Adrenal gland (tissue), 12 donors: ENCODE measurements around the gene HGS. TPM values are rescaled to one million over a fixed set of nuclear protein-coding genes. Genes with fewer than 3 reads are reported as not detected.

Experiments
- DNase-seq, 7 donors: peaks; one replicate each; pipeline ENCODE4 v3.0.0-alpha.2; 2019 to 2020
- H3K27ac ChIP-seq, 5 donors: fragments of 200-600 bp; sonication (generic) in 4 of 5; 1 replicate in 3 of 5; 2 replicates in 2 of 5; pipeline versions ENCODE4 v1.5.1 to v1.8.0; 2016 to 2020; ENCODE audit warnings: mild to moderate bottlenecking in 1 of 5
- H3K27me3 ChIP-seq: fragments of 200-600 bp; 2 replicates; pipeline ENCODE4 v1.8.0; 2021
- H3K36me3 ChIP-seq, 2 donors: fragments of 200-600 bp; replicated peaks in 1 of 2; 1 replicate in 1 of 2; 2 replicates in 1 of 2; pipeline versions ENCODE4 v1.5.1 to v1.8.0; 2018 to 2022
- H3K4me1 ChIP-seq, 2 donors: fragments of 200-600 bp; replicated peaks in 1 of 2; 1 replicate in 1 of 2; 2 replicates in 1 of 2; pipeline versions ENCODE4 v1.5.1 to v1.8.0; 2018 to 2021
- H3K4me3 ChIP-seq, 4 donors: fragments of 200-600 bp; sonication (generic) in 3 of 4; one replicate each; pipeline ENCODE4 v1.5.1; 2016 to 2018
- H3K9me3 ChIP-seq, 3 donors: fragments of 200-600 bp; sonication (generic) in 1 of 3; replicated peaks in 1 of 3; 1 replicate in 2 of 3; 2 replicates in 1 of 3; pipeline versions ENCODE4 v1.5.1 to v1.8.0; 2016 to 2021
- CTCF ChIP-seq, 6 experiments: fragments of 450-650 bp in 4 of 6; fragments of 200-600 bp in 2 of 6; sonication (generic) in 1 of 6; IDR thresholded peaks; 1 replicate in 5 of 6; 2 replicates in 1 of 6; pipeline versions ENCODE4 v1.5.1 to v1.8.0; 2016 to 2021; ENCODE audit warnings: antibody characterized with exemption in 6 of 6, mild to moderate bottlenecking in 2 of 6, moderate library complexity in 1 of 6
- POLR2A ChIP-seq, 2 donors: fragments of 450-650 bp; IDR thresholded peaks; one replicate each; pipeline ENCODE4 v1.6.1; 2017; ENCODE audit warnings: antibody characterized with exemption in 2 of 2, mild to moderate bottlenecking in 2 of 2, moderate library complexity in 1 of 2
- WGBS, 4 donors: extraction: QIAGEN DNeasy Blood & Tissue Kit in 2 of 4; methylation state at CpG; one replicate each; pipeline versions ENCODE4 v1.1.5 to v1.1.7; 2013 to 2017; 5-methylcytosine and 5-hydroxymethylcytosine counted together
- intact Hi-C, 2 donors: fragments of 100-400 bp; cut with DNase I; formaldehyde crosslinking; loops; one replicate each; pipeline versions ENCODE4 v1.14.1 to v1.15.0; 2022 to 2023
- polyA plus RNA-seq, 3 donors: library from polyadenylated mRNA; stranded (reverse); fragments of 200-250 nt in 2 of 3; fragments of 350-450 nt in 1 of 3; fragmentation: Illumina TruSeq in 1 of 3; extraction: RNeasy Lipid Tissue Mini Kit (QIAGEN cat#74804) in 1 of 3; gene quantifications; one replicate each; pipeline ENCODE4 v1.2.3, GENCODE V29; 2013 to 2014
- total RNA-seq, 9 donors: library from RNA; depleted of rRNA in 4 of 9; stranded (reverse); fragments of >200 nt in 4 of 9; fragments of 120-200 nt in 1 of 9; fragmentation: NEBNext Ultra II Directional in 1 of 9; extraction: Animal tissue kit (Norgen Biotek cat#: 25700) in 1 of 9; gene quantifications; one replicate each; pipeline versions ENCODE4 v1.1.0 to v1.2.4, GENCODE V29; 2013 to 2023
- donor health status: healthy with polysubstance abuse.
- donor health status: Bipolar disorder and iron deficiency.
- donor health status: DM: yes; HTN: yes; CAD: no.
- donor health status: DM: no; HTN: no; CAD: no.
- donor health status: DM: no; HTN: no; CAD: no.
- donor health status: DM: yes; HTN: yes; CAD: no.

HGS gene
- total and polyA plus RNA-seq, 12 donors, result 51.7 to 384 (median 104) TPM

- H3K36me3 ChIP-seq, result no peaks in the 10 kb centered on the region
- no peaks in the 10 kb centered on the region for H3K4me1 ChIP-seq
- TF ChIP-seq POLR2A (IDR thresholded peaks at IDR 0.05), result no peak
- TF ChIP-seq CTCF (IDR thresholded peaks at IDR 0.05), result no peak
- no peak for DNase-seq
- H3K27me3 ChIP-seq, result no peaks in the 10 kb centered on the region
- 33 to 64% (median 58%) methylated on average over 4 of the region's 4 CpGs for WGBS, 4 donors
- intact Hi-C loops, result no loop called here
- no peak overlapping the region for H3K27ac ChIP-seq
- H3K9me3 ChIP-seq, result no peaks in the 10 kb centered on the region
- H3K4me3 ChIP-seq, result no peak overlapping the region
Observed at GRCh38 chr17:81656835-81657234, 27.0 kb upstream of the HGS start.

- Histone ChIP-seq H3K27ac (no peak overlapping the region), H3K4me1 (no peaks in the 10 kb centered on the region), H3K36me3 (no peaks in the 10 kb centered on the region), H3K9me3 (no peaks in the 10 kb centered on the region), H3K27me3 (no peaks in the 10 kb centered on the region), H3K4me3 (no peak overlapping the region)
- DNase-seq, result peak in 2 of 7 donors; percentile 41 to 49
- no peak for TF ChIP-seq CTCF (IDR thresholded peaks at IDR 0.05)
- no peak for TF ChIP-seq POLR2A (IDR thresholded peaks at IDR 0.05)
- WGBS, 4 donors, result 46 to 65% (median 51%) methylated on average over 5 of the region's 5 CpGs
- intact Hi-C loops, result no loop called here
Observed at GRCh38 chr17:81659038-81659437, 24.8 kb upstream of the HGS start.

- Histone ChIP-seq H3K36me3 (peaks cover 0 to 9% of the 10 kb centered on the region in 2 donors), H3K9me3 (no peaks in the 10 kb centered on the region), H3K27ac (no peak overlapping the region), H3K27me3 (no peaks in the 10 kb centered on the region), H3K4me3 (no peak overlapping the region), H3K4me1 (peaks cover 3 to 5% of the 10 kb centered on the region in 2 donors)
- 88 to 94% (median 91%) methylated on average over 9 of the region's 9 CpGs for WGBS, 4 donors
- DNase-seq, result no peak
- TF ChIP-seq POLR2A (IDR thresholded peaks at IDR 0.05), result no peak
- TF ChIP-seq CTCF (IDR thresholded peaks at IDR 0.05), result no peak
- intact Hi-C loops, result no loop called here
Observed at GRCh38 chr17:81660441-81660840, 23.4 kb upstream of the HGS start.

GRCh38 chr17:81662002-81662401, 21.8 kb upstream of the HGS start:
- peaks cover 0 to 9% of the 10 kb centered on the region in 2 donors for H3K36me3 ChIP-seq
- no peak for DNase-seq
- H3K4me3 ChIP-seq, result no peak overlapping the region
- H3K9me3 ChIP-seq, result no peaks in the 10 kb centered on the region
- TF ChIP-seq POLR2A (IDR thresholded peaks at IDR 0.05) (no peak), CTCF (IDR thresholded peaks at IDR 0.05) (no peak)
- H3K27ac ChIP-seq, result no peak overlapping the region
- 89 to 96% (median 92%) methylated on average over 4 of the region's 4 CpGs for WGBS, 4 donors
- peaks cover 8 to 12% of the 10 kb centered on the region in 2 donors for H3K4me1 ChIP-seq
- intact Hi-C loops, result no loop called here
- H3K27me3 ChIP-seq, result no peaks in the 10 kb centered on the region
